HUDEP-2 (cell line): ENCODE measurements around the gene ITPK1.

Source experiments
- DNase-seq, 76 experiments: peaks; one replicate each; lab custom pipeline; 2025; ENCODE audit not compliant: unreplicated experiment in 76 of 76; lab: John Stamatoyannopoulos, UW

ITPK1 gene

DNA sequence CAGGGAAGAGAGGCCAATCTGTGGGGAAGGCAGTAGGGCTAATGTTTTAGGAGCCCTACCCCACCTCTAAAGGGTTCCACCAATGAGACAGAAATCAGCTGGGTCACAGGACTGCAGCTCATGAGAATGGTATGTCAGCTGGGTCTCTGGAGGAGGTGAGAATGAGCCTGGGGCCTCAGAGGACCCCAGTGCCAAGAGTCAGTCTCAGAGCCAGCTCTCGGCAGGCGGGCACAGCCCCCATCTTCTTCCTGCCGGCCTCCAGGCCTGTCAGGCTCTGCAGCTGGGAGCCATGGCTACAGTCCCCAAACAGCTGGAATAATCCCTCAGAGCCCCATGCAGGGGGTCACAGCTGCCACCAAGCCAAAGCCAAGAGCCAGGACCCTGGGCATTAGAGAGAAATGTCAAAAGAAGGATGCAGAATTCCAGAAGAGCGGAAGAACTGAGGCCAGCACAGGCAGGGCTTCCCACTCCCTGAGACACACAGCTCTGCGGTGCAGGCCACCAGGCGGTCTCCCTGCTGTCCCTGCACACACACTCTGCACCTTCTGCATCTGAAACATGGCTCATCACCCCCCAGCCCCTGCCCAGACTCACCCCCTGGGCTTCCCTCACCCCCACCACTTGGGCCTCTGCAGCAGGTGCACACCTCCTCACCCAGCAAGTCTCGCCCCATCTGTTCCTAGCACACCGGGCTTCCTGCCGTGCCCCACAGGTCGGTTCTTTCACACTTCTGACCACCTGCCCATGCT lies 26.0 kb downstream of the ITPK1 start:
- no peak for DNase-seq

DNA sequence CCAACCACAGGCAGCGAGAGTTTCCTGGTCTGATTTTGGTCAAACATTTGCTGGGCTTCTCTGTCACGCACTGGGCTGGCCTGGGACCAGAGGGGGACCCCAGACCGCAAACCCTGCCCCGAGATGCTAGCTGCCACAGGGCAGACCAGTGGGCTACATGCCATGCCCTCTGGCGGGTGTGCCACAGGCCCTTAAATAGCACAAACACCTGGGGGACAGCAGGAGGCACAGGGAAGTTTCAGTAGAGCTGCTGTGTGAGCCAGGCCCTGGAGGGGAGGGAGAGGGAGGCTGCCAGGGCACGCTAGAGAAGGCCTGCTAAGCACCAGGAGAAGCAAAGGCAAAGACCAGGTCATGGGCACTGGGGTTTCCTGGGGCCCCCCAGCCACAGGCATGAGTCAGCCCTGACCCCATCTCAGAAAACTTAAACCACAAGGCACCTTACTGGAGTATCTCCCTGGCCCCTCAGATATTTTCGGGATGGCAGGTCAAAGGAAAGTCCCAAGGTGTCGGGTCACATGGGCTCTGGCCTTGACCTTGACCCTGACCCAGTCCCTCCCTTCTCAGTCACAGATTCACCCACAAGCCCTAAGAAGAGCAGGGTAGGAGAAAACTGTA lies 29.2 kb downstream of the ITPK1 start:
- DNase-seq: no peak

DNA sequence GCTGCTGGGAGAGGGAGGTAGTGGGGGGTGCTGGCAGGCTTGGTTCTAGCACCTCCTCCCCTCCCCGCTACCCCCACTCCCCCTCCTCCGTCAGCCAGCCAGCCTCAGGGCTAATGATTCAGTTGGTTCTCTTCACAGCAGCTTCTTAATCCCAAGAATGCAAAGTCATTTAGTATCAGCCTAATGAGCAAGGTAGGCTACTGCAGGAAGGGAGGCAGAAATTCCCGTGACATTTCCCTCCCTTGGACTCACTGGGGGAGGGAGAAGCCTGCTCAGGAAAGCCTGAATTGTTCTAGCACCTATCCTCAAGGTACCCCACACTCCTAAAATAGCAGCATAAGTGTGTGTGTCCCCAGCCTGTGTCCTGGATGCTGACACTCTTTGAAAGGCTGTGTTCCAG lies 29.8 kb downstream of the ITPK1 start:
- DNase-seq: no peak

DNA sequence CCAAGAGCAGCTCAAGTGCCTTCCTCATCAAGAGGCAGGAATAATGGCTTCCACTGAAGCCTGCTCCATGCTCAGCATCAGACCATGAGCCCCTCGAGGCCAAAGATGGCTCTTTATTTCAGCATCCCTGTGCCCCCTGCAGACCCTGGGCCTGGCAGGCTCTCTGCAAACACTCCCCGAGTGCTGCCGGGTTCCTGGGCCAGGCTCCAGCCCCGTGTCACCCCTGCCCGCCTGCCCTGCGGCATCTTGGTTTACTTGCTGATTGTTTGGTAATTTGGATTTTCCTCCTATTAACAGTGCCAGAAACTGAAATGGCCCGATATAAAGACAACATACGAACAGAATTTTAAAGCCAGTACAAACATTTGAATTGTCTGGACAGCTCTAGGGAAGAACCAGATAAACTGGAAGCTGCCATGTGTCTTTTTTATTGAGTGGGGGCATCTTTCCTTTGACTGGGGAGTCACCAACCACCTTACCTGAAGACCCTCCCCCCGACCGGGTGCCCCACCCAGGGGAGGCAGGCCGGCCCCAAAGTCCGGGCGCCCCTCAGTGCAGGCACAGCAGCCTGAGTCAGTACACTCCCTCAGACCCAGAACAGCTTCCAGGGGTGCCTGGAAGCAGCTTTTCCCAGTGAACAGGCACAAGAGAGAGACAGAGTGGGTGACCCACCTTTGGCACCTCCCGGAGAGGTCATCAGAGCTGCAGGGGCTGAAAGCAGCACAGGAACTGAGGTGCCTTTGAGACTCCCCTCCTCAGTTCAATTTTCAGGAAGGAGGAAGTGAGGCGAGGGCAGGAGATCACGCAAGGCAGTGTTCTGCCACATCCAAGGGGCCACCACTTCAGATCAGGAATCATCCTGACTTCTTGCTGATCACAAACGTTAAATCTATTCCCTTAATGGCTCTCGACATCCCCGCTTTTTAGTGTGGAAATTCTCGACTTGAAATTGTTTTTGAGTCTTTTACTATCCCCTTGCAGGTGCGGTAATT lies 30.6 kb downstream of the ITPK1 start:
- DNase-seq: no peak

DNA sequence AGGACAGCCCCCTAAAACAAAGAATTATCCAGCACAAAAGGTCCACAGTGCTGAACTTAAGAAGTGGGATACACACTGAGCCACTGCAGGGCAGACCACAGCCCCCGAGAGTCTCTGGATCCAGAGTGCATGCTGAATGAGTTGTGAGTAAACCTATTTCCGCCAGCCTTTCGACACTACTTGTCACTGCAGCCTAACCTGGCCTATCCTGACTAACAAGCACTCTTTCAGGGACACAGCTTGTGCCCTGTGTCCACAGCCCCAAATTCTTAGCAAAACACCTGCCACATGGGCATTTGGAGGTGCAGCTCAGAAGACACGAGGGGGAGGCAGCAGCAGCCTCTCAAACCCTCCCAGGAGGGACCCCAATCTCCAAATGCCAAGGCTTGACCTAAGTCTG lies 31.3 kb downstream of the ITPK1 start:
- DNase-seq: no peak

DNA sequence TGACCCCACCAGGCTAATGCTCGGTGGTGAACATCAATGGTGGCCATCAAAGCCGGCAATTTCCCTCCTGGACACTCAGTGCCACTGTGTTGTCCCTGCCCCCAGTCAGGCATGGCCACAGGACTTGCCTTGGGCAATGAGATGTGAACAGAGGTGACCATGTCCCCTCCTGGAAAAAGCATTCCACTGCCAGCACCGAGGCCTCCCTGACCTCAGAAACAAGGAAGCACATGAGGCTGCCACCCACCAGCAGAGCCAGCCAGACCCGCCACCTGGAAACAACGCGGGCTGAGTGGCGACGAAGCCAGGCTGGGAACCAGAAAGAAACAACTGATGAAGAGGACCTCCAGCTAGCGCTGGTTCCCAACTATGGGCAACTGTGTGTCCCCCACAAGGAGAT lies 31.8 kb downstream of the ITPK1 start:
- DNase-seq: no peak

DNA sequence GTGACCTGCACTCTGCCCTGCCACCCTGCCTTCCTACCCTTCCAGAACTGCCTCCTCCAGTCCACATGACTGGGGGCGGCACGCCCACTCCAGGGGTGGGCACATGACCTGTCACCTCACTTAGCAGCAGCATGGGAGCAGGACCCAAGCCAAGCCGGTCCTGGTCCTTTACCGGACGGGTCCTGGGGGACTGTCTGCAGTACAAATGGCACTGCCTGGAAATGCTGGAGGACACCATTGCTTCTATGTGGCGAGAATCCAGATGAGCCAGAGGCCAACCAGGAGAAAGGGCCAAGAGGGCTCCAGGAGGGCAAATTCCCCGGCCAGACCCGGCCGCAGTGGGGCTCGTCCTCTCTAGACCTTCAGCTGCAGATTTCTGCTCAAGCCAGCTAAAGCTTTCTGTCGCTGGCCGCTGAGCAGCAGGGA lies 33.1 kb downstream of the ITPK1 start:
- no peak for DNase-seq

DNA sequence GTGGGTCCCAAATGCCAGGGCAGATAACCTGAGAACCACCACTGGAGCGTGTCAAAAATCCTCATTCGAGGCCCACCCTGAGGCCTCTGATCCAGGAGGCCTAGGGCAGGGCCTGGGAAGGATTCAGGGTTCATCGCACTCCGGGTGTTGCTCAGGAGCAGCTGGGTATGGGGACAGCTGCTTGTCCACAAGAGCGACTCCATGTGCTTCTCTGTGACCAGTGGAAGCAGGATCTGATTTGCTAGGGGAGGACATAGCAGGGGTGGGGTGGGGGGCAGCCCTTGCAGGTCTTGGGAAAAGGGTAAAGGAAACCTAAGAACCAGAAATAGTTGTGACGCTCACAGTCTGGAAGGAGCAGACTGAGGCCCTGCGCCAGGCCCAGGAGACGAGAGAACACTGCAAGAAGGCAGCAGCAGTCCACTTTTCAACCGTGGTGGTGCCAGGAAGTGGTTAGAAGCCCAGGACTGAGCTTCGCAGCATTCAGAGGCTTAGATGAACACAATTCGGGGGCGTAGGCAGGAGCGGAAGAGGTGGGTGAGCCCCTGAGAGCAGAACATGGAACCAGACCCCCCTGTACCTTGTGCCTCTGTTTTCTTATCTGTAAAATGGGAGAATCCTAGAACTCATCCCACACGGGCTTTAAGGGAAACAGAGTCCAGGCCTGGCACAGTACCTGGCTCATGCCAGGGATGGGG lies 33.7 kb downstream of the ITPK1 start:
- no peak for DNase-seq

DNA sequence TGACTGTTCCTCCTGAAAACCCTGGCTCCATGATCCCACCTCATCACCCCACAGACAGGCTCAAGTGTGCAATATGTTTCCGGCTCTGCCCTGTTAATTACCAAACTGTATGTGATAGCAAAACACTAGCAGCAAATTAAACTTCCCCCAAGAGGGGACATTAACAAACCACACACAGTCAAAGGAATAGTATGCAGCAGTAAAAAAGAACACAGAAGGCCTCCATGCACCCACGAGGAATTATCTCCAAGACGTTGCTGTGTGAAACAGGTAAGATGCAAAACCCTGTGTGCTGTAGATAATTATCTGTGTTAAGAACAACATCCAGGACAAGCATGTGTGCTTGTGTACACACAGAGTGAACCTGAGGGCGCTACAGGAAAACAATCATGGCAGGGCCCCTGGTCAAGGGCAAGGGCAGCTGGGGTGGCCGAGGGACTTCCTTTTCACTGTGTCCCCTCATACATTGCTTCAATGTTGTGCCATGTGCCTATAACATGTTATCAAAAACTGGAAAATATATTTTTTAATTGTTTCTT lies 35.8 kb downstream of the ITPK1 start:
- no peak for DNase-seq

DNA sequence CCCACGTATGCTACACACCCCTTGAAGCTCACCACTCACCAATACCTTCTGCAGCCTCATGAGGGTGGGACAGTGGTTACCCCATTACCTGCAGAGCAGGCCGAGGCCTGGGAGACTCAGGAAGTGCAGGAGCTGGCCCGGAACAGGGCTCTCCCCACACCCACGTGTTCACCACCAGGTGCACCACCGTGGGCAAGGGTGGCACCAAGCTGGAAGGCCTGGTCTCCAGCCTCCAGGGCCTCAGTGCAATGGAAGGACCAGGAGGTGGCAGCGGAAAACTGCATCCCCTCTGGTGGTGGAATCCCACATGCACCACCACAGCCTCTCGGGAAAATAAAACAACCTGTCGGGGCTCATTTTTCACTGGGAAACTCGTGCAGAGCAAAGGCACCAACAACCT lies 36.4 kb downstream of the ITPK1 start:
- DNase-seq: no peak

DNA sequence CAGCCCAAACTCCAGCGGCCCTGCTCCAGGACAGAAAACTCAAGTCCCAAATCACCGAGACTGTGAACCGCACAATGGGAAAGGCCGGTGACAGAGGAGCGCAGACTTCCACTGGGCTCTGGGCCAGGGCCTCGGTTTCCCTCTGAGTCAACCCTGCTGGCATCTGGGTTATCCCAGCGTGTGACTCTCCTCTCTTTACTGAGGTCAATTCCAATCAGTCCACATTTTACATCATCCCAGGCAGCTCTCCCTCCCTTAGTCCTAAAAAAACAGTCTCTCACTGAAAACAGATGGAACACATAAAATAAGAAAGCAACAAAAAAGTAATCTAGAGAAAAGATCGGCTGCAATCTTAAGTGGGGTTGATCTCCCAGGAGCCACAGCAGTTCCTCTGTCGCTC lies 36.9 kb downstream of the ITPK1 start:
- DNase-seq: no peak

DNA sequence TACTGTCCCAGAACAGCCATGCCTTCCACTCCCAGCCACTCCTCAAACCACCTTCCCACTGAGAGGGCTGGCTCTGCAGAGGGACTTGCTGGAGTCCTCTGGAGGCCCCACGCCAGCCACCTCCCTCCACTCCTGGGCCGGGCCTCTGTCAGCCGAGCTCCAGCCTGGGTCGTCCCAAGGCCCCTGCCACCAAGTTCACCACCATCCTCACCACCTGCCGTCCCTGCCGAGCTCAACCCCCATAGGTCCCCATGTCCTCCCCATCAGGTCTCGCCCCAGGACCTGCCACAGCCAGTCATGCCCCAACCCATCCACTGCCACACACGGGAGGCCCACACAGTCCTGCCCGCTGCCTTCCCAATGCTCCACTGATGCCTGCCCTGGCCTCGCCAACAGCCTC lies 39.0 kb downstream of the ITPK1 start:
- no peak for DNase-seq

DNA sequence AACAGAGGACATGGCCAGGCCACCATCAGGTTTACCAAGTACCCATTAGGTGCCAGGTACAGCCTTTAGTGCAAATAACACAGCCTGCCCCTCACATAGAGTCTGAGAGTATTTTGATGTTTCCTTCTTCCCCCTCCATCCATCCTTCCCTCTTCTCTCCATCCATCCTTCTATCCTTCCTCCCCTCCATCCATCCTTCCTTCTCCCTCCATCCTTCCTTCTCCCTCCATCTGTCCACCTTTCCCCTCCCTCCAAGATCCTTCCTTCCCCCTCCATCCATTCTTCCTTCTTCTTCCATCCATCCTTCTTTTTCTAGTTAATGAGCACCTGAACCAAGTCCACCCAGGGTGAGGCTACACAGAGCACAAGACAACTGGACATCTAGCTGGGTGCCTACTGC lies 39.8 kb downstream of the ITPK1 start:
- DNase-seq: no peak

DNA sequence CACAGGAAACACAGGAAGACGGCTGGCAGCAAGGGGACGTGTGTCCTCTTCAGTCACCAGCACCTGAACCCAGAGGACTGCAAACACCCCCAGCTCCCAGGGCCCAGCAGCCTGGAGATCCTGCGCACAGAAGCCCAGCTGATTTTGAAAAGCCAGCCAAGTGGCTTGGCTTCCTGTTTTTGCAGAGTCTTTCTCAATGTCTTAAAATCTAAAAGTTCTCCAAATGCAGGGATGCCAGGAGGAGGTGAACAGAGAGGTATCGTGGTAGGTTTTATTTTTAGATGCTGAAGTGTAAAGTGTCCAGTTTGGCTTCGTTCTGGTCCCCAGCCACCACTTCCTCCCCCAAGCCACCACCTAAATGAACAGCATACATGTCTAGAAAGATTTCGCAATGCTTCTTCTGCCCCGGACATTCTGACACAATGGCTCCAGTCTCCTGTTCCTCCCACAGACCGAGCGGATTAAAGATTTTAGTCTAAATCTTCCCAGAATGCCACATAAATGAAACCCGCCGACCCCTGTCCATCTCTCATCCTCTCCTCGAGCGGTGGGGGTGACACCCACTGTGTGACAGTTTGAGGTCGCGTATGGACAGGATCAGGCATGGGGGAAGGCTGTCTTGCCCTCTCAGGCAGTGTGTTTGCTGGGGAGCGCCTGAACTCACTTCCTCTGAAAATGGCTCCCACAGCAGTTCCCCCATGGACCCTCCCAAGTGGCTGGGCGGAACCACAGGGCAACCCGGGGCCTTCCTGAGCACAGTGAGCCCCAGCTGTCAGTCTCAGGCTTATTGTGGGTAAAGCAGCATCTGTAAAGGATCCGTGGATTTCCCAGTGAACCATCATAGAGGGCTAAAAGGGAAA lies 41.6 kb downstream of the ITPK1 start:
- DNase-seq: no peak

DNA sequence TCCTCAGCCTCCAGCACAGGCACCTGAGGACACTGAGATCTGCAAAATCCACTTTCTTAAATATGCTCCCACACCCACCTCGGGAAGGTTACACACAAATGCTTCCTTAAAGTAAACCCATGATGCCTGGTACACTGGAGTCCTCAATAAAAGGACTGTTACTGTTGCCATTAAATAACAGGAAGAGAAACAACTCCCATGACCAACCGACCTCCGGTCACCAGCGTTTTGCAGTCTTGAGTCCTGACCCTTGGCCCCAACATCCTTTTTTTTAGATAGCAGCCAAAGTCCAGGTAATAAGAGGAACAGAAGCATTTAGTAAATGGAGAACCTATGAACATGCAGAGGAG lies 42.4 kb downstream of the ITPK1 start:
- DNase-seq: no peak

DNA sequence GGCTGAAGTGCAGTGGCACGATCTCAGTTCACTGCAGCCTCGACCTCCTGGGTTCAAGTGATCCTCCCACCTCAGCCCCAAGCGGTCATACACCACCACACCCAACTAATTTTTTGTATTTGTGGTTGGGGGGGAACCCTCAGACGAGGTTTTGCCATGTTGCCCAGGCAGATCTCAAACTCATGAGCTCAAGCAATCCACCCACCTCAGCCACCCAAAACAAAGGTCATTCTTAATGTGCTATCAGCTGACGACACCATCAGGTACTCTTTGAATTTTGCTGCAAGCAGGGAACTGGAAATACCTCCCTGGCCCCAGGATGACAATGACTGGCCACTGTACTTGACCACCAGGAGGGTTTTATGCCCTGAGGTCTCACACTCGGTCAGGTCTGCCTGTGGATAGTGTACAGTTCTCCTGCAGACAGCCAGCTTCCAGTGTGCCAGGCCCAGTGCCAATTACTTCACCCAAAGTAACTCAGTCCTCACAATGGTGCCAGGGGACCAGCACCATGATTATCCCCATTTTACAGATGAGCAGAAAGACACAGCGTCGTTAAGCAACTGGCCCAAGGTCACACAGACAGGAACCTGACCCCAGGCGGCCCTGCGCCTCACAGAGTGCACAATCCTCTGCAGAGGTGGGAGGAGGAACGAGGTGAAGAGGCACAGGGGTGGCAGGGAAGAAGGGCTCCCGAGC lies 42.9 kb downstream of the ITPK1 start:
- DNase-seq: no peak

DNA sequence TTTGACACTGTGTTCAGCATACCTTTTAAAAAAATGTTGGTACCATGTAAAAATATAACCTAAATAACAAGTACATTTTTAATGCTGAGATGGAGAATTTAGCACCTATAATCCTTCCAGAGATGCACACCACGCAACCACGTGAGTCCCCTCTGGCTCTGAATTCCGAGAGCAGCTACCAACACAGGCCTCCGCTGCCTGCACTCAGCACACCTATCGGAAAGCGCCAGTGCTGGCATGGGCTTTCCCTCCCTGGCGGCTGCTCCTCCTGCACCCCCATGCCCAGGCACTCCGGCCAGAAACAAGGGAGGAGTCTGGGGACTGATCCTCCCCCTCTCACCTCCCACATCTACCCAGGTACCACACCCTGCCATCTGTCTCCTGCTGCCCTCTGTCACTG lies 47.0 kb downstream of the ITPK1 start:
- peak in 1 of 76 experiments; percentile 23 for DNase-seq

DNA sequence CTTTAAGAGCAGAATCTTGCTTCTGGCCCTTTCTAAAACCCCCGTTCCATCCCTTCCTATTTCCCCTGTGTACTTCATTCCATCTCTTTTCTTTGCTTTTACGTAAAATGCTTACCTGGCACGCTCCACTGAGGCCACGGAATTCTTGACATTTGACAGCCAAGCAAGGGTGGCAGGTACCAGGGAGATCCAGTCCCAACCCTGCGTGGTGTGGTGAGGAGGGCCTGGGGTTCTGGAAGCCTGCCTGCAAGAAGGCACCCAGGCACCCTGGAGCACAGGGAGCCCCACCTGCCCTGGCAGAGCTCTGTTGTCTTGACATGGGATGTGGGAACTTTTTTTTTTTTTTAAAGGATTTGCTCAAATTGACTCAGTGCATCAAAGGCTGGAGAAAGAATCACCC lies 48.6 kb downstream of the ITPK1 start:
- DNase-seq: no peak

DNA sequence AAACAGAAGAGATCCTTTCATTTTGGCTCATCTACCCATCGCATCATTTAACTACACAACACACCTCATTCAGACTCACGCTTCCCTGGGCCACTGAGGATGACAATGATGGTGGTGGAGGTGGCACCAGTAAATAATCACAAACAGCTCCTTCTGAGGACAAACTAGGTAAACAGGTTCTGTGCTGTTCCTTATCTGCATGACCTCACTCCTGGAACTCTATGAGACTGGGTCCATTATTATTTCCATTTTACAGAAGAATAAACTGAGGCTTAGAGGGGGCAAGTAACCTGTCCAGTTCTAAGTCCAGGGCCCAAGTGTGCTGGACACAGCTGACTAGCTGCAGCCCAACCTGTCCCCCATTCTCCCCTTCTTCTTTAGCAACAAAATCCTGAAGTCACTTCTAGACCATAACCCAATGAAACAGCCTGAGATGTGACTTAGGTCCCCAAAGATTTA lies 50.4 kb downstream of the ITPK1 start:
- no peak for DNase-seq
